ENCODE data around the gene SLC49A3.
"Not testable (repeated sequence)": the region's sequence is repeated elsewhere in the genome, so short reads cannot be mapped to it uniquely, and the experiment has no call there.

The SLC49A3 gene

DNA sequence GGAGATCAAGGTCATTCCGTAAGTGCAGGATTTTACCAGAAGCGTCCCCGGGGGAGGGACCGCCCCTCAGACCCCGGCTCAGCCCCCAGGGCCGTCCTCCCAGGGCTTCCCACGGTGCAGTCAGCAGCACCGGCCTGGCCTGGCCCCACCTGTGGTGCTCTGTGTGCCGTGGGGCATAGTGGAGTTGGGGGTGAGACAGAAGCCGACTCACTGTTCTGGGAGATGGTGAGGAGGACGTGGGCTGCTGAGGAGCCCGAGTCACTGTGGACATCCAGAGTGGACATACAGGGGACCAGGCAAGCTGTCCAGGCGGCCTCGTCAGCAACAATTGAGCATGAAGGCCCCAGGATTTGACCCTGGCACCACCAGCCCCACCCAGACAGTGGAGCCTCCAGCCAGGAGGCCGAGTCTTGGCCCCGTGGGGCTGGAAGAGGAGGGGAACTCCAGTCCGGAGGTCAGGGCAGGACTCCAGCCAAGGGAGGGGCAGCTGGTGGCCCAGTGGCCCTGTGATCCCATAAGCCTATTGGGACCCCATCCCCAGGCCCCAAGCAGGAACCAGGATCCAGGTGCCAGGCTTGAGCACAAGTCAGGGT lies 34.0 kb downstream of the SLC49A3 start:
- in situ Hi-C loops (cut with MboI; ENCODE audit: low sequenced_read_pairs): no loop called here

DNA sequence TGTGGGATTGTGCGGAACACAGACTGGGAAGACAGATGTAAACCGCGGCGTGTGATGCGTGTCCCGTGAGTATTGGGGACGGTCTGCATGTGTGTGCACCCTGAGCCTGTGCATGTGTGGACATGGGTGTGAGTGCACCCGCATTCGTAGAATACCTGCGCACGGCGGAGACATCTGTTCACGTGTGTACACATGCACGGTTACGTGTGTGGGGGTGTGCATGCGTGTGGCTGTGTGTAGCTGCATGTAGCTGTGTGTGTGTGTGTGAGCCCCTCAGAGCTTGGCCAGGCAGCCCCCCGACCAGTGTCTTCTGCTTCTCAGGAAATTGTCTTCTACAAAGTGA lies 34.5 kb downstream of the SLC49A3 start:
- in situ Hi-C loops (cut with MboI; ENCODE audit: low sequenced_read_pairs): no loop called here

GRCh38 chr4:653831-654502 lies 35.0 kb downstream of the SLC49A3 start:
- in situ Hi-C loops (cut with MboI; ENCODE audit: low sequenced_read_pairs): no loop called here

GRCh38 chr4:653080-653821 lies 35.7 kb downstream of the SLC49A3 start:
- in situ Hi-C loops (cut with MboI; ENCODE audit: low sequenced_read_pairs): no loop called here

DNA sequence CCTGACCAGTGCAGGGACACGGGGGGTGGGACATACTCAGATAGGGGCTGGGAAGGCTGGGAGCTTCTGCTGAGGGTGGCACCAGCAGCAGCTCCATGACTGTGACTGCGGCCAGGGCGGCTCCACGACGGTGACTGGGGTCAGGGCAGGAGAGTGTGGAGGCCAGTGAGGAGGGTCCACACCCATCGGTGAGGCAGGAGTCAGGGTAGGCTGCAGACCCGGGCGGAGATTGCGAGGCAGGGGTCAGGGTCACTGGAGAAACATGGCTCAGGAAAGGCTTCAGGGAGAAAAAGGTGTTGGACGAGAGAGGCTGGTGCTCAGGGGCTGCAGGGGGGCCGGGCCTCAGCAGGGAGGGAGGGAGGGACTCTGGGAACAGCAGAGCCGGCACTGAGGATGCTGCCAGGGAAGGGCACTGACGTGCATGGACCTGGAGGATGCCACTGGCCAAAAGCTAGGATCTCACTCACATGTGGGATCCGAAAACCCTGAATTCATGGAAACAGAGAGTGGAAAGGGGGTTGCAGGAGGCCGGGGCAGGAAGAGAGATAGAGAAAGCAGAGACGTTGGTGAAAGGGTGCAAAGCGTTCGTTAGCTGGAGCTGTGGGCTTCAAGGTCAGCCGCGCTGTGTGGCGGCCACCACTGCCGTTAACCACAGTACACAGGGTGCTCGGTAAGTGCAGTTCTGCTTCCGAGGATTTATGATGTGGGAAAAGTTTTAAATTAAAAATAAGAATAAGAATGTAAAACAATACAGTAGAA lies 36.9 kb downstream of the SLC49A3 start:
- in situ Hi-C loops (cut with MboI; ENCODE audit: low sequenced_read_pairs): no loop called here

DNA sequence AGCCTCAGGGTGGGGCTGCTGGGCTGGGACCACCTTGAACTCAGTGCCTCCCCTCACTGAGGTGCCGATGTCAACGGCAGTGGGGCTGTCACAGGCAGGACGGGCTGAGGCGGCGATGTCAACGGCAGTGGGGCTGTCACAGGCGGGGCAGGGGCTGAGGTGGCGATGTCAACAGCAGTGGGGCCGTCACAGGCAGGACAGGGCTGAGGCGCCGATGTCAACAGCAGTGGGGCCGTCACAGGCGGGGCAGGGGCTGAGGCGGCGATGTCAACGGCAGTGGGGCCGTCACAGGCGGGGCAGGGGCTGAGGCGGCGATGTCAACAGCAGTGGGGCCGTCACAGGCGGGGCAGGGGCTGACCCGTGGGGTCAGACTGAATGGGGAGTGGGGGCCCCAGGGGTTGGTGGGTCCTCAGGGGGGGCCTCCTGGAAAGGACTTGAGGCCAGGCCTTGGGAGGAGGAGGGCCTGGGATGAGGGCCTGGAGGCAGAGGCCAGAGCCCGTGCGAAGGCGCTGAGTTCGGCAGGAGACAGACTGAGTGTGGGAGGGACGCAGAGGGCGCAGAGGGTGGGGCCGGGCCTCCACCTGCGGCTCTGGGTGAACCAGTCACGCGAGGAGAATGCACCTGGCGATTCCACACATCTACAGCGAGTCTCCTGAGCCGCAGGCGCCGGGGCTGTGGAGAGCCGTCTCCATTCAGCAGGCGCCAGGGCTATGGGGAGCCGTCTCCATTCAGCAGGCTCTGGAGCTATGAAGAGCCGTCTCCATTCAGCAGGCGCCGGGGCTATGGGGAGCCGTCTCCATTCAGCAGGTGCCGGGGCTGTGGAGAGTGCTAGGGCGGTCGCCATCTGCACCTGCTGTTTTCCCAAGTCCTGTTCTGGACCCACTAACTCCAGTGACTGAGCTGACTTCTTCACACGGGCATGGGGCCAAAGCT lies 37.7 kb downstream of the SLC49A3 start:
- in situ Hi-C loops (cut with MboI; ENCODE audit: low sequenced_read_pairs): no loop called here

GRCh38 chr4:650461-650860 lies 38.5 kb downstream of the SLC49A3 start:
- in situ Hi-C loops (cut with MboI; ENCODE audit: low sequenced_read_pairs): no loop called here

GRCh38 chr4:649751-650310 lies 39.1 kb downstream of the SLC49A3 start:
- in situ Hi-C loops (cut with MboI; ENCODE audit: low sequenced_read_pairs): no loop called here

GRCh38 chr4:649293-649625 lies 39.7 kb downstream of the SLC49A3 start:
- in situ Hi-C loops (cut with MboI; ENCODE audit: low sequenced_read_pairs): no loop called here

- in situ Hi-C loops (cut with MboI; ENCODE audit: low sequenced_read_pairs): no loop called here
Measured at GRCh38 chr4:648579-649292, 40.2 kb downstream of the SLC49A3 start.

DNA sequence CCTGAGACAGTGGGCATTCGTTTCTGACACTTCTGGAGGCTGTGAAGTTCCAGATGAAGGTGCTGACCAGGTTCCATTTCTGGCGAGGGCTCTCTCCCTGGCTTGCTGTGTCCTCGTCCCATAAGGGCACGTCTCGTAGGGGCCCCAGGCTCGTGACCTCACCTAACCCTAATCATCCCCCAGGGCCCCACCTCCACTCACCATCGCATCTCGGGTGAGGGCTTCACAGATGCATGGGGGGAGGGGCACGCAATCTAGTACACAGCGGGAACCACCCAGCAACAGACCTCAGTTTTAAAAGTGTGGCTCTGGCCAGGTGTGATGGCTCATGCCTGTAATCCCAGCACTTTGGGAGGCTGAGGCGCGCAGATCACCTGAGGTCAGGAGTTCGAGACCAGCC lies 41.5 kb downstream of the SLC49A3 start:
- in situ Hi-C loops (cut with MboI; ENCODE audit: low sequenced_read_pairs): no loop called here

GRCh38 chr4:646460-646859 lies 42.5 kb downstream of the SLC49A3 start:
- in situ Hi-C loops (cut with MboI; ENCODE audit: low sequenced_read_pairs): no loop called here

DNA sequence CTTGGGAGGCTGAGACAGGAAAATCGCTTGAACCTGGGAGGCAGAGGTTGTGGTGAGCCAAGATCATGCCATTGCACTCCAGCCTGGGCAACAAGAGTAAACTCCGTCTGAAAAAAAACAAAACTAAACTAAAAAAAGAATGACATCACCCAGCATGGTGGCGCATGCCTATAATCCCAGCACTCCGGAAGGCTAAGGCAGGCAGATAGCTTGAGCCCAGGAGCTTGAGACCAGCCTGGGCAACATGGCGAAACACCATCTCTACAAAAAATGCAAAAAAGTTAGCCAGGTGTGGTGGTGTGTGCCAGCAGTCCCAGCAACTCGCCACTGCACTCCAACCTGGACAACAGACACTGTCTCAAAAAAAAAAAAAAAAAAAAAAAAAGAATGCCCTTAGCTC lies 46.6 kb downstream of the SLC49A3 start:
- in situ Hi-C loops (cut with MboI; ENCODE audit: low sequenced_read_pairs): not testable (repeated sequence)

DNA sequence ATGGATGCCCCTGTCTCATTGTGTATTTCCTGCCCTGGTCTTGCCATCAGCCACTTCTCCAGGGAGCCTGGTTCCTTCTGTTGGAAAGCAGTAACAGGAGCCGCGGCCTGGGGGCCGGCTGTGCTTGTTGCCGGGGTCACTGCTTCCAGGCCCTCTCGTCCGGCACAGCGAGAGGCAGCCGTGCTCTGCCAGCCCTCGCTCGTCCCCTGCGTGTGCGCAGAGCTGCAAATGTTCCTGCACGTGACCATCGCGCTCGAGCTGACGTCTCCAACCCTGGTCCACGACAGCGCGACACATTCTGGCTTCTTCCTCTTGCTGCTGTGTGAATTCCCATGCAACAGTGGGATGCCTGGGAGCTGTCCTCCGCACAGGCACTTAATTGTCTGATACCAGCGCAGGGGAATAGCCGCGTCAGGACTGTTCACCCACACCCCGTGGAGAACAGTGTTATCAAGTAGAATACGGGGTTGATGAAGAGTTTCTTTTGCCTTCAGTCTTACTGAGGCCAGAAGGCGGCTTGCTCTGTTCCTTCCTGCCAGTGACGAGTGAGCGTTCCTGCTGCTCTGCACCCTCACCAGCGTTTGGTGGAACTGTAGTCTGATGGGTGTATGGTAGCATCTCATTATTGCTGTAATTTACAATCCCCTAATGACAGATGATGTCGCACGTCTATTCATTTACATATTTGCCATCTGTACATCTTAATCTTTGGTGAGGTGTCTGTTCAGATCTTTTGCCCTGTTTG lies 51.2 kb downstream of the SLC49A3 start:
- in situ Hi-C loops (cut with MboI; ENCODE audit: low sequenced_read_pairs): no loop called here

GRCh38 chr4:636628-637159 lies 52.3 kb downstream of the SLC49A3 start:
- in situ Hi-C loops (cut with MboI; ENCODE audit: low sequenced_read_pairs): no loop called here

GRCh38 chr4:635851-636627 lies 52.9 kb downstream of the SLC49A3 start:
- in situ Hi-C loops (cut with MboI; ENCODE audit: low sequenced_read_pairs): no loop called here

DNA sequence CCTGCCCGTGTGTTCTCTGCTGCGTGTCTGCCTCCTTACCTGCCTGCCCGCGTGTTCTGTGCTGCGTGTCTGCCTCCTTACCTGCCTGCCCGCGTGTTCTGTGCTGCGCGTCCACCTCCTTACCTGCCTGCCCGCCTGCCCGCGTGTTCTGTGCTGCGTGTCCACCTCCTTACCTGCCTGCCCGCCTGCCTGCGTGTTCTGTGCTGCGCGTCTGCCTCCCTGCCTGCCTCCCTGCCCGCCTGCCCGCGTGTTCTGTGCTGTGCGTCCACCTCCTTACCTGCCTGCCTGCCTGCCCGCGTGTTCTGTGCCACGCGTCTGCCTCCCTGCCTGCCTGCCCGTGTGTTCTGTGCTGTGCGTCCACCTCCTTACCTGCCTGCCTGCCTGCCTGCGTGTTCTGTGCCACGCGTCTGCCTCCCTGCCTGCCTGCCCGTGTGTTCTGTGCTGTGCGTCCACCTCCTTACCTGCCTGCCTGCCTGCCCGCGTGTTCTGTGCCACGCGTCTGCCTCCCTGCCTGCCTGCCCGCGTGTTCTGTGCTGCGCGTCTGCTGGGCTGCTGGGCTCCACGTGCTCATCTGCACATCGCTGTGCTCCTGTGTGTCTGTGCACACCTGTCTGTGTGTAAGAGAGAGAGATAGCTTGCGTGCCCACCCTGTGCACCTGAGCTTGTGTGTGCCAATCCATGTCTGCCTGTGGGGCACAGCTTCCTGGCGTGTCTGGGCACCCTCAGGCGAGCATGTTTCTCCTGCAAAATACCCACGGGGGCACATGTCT lies 53.7 kb downstream of the SLC49A3 start:
- in situ Hi-C loops (cut with MboI; ENCODE audit: low sequenced_read_pairs): not testable (repeated sequence)
